Measurements from ENCODE around the gene BTBD18. TPM values are rescaled to one million over a fixed set of nuclear protein-coding genes. Genes with fewer than 3 reads are reported as not detected.

BTBD18 gene, protein sequence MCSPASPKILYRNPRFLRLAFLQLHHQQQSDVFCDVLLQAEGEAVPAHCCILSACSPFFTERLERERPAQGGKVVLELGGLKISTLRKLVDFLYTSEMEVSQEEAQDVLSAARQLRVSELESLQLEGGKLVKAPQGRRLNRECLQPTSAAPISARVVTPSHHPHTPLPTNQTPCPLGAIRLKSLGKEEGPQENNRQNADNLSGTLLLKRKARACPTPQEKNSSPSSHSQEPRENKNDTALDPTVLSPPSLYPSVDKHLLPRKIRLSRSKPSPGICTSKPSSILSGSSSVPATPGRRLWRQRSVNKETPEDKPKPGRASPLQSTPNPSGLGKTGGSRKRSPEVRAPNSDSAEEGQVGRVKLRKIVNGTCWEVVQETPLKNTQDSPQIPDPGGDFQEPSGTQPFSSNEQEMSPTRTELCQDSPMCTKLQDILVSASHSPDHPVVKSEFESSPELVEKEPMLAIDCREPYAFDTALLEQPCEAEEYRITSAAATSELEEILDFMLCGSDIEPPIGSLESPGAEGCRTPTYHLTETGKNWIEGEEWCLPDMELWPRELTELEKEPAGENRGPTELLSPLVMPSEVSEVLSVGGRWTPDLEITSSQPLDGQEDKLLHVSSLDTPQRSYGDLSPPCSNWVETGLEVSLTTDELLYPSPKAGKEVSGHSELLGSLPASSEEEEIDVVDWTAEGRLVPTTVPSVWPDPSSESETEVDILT
- total RNA-seq (2014; rRNA removed; shearing (Covaris generic)): not detected in 2 replicates

DNA sequence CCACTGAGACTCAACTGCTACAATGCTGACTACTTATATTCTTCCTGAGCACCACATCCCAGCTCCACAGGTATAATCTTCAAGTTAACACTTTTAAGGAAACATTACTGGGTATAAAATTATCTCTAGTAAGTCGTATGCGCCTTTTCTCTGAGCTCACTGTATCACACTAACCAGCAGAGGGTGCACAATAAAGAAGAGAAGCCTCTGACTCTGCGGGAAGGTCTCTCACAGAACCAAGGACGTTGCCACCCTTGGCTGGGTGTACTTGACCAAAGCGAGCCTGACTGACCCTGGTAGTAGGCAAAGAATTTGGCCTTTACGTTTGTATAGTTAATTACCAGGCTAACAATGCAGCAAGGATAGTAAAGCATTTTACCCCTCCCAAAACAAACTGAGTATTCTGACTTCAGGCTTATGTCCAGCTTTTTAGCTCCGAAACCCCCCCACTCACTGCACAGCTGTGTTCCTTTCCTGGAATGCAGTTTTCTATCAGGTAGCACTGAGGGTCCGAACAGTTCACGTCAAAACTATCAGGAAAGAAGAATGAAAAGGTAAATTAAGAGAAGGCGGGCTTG, at the start of gene BTBD18:
Gene BTBD18 (minus strand): TSS at position 144 of the 578 bp plus-strand sequence. CDS start 631 bp downstream, outside the sequence.
- DNase-seq: peak; percentile 77
- no peaks in the 10 kb centered on the region; the same call in 1 of the 2 replicates for H3K27me3 ChIP-seq (ENCODE audit: control insufficient read depth, insufficient read depth, low read length)
- H3K36me3 ChIP-seq (replicated peaks; ENCODE audit: control insufficient read depth, insufficient read depth, low read length): no peaks in the 10 kb centered on the region
- no peak within 1 kb of the TSS for H3K4me3 ChIP-seq (ENCODE audit: insufficient read depth, low read depth, low read length)

DNA sequence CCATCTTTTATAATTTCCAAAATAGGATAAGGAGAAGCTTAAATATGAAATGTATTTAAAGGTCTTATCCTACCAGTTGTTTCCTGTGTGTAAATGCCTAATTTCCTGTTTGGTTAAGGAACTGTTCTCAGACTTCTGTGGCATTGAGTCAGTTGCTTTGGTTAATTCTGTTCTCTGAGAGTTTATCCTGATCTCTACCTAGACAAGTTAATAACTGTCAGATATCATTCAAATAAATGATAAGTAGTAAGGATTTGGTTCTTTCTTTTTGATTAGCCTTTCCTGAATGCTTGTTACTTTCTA, 49.5 kb upstream of the BTBD18 start:
- Histone ChIP-seq H3K36me3 (replicated peaks; ENCODE audit: control insufficient read depth, insufficient read depth, low read length) (peaks cover 39% of the 10 kb centered on the region), H3K27me3 (ENCODE audit: control insufficient read depth, insufficient read depth, low read length) (no peaks in the 10 kb centered on the region), H3K4me3 (ENCODE audit: insufficient read depth, low read depth, low read length) (no peak overlapping the region)
- DNase-seq: no peak

DNA sequence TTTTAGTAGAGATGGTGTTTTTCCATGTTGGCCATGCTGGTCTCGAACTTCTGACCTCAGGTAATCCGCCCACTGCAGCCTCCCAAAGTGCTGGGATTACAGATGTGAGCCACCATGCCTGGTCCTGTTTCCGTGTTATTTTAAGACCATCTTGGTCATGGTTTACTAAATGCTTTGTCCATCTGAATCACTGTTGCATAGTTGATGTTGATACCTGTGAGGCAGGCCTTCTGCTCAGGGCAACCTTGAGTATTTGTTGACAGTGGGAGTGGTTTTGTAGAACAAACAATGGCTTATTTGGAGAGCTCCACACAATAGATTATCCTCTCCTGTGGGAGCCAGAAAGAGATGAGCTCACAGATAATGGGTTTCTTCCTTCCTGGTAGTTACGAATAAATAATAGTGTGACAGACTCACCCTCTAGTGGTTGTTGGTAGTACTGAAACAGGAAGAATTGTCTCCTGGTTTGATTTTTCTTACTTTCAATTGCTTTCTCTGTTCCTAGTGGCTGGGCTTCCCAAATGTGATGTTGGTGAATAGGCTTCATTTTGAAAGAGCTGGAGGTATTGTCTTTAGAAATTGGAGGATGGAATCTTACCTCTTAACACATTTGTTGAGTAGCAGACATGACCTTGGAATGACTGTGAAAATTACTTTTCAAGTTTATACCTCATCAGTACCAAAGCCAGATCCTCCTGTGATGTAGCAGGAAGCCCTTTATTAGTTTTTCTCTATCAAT, 49.0 kb upstream of the BTBD18 start:
- H3K27me3 ChIP-seq (ENCODE audit: control insufficient read depth, insufficient read depth, low read length): no peaks in the 10 kb centered on the region
- DNase-seq: peak; percentile 77
- H3K4me3 ChIP-seq (ENCODE audit: insufficient read depth, low read depth, low read length): no peak overlapping the region
- peaks cover 38% of the 10 kb centered on the region for H3K36me3 ChIP-seq (replicated peaks; ENCODE audit: control insufficient read depth, insufficient read depth, low read length)

DNA sequence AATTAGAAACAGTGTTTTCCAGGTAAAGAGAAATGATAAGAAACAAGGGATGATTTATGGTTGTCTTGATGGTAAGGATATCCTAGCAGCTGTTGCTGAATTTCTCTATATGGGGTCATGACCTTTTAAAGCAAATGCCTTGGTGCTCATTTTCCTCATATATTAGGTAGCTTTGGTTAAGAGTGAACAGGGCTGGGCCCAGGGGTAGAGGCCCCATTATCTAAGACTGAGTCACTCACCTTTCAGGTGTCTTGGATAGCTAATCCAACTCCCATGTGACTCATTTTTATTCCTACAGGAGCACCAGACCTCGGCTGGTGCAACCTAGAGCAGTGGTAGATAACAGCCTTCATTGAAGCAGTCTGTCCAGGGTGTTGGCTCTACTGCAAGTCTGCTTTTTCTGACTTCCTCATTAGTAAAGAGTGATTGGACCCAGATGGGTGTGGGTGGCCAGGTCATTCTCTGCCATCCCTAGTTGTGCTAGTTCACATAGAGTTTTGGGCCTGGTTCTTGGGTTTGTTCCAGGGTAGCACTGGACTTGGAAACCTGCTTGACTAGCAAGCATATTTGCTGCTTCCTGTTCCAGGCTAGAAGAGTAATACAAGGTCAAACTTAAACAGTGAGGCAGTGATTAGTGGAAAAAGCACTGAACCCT, 47.4 kb upstream of the BTBD18 start:
- H3K36me3 ChIP-seq (replicated peaks; ENCODE audit: control insufficient read depth, insufficient read depth, low read length): peaks cover 29% of the 10 kb centered on the region
- DNase-seq: no peak
- H3K27me3 ChIP-seq (ENCODE audit: control insufficient read depth, insufficient read depth, low read length): no peaks in the 10 kb centered on the region
- no peak overlapping the region for H3K4me3 ChIP-seq (ENCODE audit: insufficient read depth, low read depth, low read length)

DNA sequence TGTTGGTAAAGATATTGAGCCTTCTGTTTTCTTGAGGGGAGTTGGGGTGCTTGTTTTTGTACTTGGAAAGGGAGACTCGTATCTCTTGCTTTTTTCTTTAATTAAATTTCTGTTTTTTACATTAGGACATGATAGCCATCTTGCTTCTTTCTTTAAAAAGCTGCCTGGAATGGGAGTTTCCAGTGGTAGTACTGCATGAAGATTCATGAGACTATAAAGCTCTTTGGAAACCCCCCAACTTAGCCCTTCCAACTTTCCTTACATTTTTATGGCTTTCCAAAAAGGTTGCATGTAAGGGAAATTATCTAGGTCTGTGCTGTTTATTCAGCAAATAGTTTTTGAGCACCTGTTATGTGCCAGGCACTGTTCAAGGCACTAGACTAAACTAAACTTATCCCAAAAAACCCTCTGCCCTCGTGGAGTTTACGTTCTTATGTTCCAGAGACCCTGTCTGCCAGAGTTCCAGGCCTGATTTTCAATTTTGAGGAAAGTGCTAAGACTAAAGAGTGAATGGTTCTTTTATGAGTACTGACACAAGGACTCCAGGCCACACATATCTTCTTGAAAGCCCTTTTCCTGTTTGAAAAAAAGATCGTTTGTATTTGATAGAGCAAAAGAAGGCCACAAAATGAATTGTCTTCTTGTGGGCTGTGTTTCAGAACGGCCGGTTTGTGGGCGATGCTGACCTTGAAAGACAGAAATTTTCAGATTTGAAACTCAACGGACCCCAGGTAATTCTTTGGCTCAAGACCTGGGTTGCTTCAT, 41.9 kb upstream of the BTBD18 start:
- Histone ChIP-seq H3K36me3 (replicated peaks; ENCODE audit: control insufficient read depth, insufficient read depth, low read length) (peaks cover 12% of the 10 kb centered on the region), H3K4me3 (ENCODE audit: insufficient read depth, low read depth, low read length) (no peak overlapping the region), H3K27me3 (ENCODE audit: control insufficient read depth, insufficient read depth, low read length) (no peaks in the 10 kb centered on the region)
- DNase-seq: no peak

DNA sequence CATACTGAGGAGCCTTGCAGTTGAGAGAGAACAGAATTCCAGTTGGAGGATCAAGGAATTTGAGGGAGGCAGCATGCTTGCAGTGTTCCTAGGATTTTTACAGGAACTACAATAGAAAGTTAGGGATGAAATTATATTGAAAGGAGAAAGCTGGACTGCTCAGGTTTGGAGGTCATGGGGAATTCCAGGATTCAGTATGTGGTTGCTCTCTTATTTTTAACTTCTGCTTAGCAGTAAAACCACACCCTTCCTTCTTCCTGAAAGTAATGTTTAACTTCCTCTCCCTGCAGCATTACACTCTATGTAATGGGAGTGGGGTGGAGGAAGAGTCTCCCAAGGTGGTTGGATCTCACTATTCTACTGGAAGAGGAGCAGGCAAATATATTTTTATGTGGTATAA, 41.3 kb upstream of the BTBD18 start:
- no peak overlapping the region for H3K4me3 ChIP-seq (ENCODE audit: insufficient read depth, low read depth, low read length)
- no peak for DNase-seq
- H3K27me3 ChIP-seq (ENCODE audit: control insufficient read depth, insufficient read depth, low read length): no peaks in the 10 kb centered on the region
- H3K36me3 ChIP-seq (replicated peaks; ENCODE audit: control insufficient read depth, insufficient read depth, low read length): peaks cover 12% of the 10 kb centered on the region

DNA sequence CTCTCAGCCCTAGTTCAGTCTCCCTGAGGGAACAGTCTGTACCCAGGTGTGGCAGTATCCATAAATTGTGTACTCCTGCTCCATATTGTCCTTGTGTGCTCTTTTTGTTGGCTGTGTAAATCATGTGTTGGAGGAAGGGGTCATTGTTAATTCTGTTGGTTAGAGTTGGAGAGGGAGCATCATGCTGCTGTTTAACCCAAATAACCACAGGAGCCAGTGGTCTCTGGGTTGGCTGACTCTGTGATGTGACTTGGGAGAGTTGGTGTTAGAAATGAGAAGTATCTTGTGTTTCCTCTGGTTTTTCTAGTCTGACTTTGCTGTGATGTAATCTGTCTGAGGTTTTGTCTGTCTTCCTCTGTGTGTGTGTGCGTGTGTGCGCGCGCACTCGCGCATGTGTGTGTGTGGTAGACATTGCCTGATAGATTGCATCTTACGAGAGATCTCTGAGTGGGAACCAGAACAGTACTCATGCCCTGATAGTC, 40.5 kb upstream of the BTBD18 start:
- H3K27me3 ChIP-seq (ENCODE audit: control insufficient read depth, insufficient read depth, low read length): no peaks in the 10 kb centered on the region
- H3K4me3 ChIP-seq (ENCODE audit: insufficient read depth, low read depth, low read length): no peak overlapping the region
- DNase-seq: no peak
- peaks cover 12% of the 10 kb centered on the region for H3K36me3 ChIP-seq (replicated peaks; ENCODE audit: control insufficient read depth, insufficient read depth, low read length)

DNA sequence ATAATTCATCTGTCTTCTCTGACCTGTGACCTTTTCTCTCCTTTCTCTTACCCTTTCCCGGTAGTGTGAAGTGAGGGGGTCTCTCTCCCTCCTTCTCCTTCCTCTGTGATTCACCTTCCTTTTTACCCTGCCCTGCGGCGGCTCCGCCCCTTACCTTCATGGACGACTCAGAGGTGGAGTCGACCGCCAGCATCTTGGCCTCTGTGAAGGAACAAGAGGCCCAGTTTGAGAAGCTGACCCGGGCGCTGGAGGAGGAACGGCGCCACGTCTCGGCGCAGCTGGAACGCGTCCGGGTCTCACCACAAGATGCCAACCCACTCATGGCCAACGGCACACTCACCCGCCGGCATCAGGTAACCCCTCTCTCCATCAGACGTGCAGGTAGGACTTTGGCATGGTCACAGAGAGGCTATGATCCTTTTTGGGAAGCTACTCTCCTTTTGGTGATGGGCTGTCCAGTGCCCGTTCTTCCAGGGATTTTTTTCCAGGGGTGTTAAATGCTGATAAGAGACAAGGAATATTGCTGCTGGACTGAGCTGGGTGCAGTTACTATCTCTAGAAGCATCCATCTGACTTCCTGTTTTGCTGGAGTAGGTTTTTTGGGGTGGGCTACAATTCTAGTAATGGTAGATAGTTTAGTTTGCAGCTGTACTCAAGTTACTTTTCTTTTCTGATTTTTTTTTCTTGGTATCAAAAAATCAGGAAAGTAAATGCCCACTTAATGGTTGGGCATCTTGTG, 39.9 kb upstream of the BTBD18 start:
- Histone ChIP-seq H3K4me3 (ENCODE audit: insufficient read depth, low read depth, low read length) (no peak overlapping the region), H3K36me3 (replicated peaks; ENCODE audit: control insufficient read depth, insufficient read depth, low read length) (peaks cover 7% of the 10 kb centered on the region), H3K27me3 (ENCODE audit: control insufficient read depth, insufficient read depth, low read length) (no peaks in the 10 kb centered on the region)
- peak; percentile 30 for DNase-seq

DNA sequence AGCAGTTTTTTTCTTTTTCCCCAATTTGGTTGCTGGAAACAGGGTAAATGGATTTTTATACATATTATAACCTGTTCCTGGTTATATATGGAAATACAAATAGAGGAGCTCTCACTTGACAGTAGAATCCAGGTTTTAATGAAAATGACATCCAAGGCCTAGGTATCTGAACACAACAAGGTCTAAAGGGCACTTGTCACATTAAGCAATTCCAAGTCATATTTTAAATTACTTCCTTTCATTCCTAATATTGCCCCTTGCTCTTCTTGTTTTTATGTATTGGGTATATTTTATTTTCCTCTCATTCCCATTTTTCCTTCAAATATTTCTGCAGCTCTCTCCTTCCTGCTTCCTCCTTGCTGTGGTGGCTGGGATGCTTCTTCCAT, 37.1 kb upstream of the BTBD18 start:
- H3K36me3 ChIP-seq (replicated peaks; ENCODE audit: control insufficient read depth, insufficient read depth, low read length): no peaks in the 10 kb centered on the region; the same call in 1 of the 2 replicates
- DNase-seq: no peak
- H3K4me3 ChIP-seq (ENCODE audit: insufficient read depth, low read depth, low read length): no peak overlapping the region

DNA sequence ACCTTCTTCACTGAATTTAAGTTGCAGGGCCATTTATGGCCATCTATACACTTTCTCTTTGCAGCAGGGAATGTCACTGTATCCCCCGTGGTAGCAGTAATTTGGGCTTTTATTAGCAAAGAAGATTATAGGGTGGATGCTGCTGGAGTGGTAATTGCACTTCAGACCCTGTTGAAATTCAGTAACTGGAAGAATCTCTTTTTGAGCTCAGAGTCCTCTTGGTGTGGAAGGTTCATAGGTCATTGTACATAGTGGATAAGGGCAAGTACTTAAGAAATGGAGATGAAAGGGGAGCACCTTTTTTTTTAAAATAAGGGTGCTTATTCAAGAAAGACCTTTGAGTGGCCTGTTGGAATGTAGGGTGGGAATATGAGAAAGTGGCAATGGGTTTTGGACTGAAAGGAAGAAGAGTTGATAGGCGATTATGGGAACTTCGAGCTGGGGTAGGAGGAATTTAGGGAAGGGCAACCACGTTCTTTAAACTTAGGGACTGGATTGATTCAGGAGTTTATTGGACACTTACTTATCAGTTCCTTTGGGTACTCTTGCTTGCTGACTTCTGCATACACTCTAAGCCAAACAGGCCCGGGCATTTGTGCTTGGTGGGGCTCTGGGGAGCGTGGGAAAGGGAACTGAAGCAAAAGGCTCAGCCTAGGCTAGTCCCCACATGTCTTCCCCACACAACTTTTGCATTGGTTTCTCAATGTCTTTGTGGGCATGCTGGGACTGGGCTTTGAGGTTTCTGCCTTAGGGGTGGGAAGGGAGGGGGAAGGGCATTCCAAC, 36.5 kb upstream of the BTBD18 start:
- DNase-seq: peak; percentile 72
- Histone ChIP-seq H3K4me3 (ENCODE audit: insufficient read depth, low read depth, low read length) (no peak overlapping the region), H3K27me3 (ENCODE audit: control insufficient read depth, insufficient read depth, low read length) (no peaks in the 10 kb centered on the region), H3K36me3 (replicated peaks; ENCODE audit: control insufficient read depth, insufficient read depth, low read length) (no peaks in the 10 kb centered on the region; the same call in 1 of the 2 replicates)

More for the DNA sequence above, 37.1 kb upstream of the BTBD18 start:
- no peaks in the 10 kb centered on the region for H3K27me3 ChIP-seq (ENCODE audit: control insufficient read depth, insufficient read depth, low read length)

DNA sequence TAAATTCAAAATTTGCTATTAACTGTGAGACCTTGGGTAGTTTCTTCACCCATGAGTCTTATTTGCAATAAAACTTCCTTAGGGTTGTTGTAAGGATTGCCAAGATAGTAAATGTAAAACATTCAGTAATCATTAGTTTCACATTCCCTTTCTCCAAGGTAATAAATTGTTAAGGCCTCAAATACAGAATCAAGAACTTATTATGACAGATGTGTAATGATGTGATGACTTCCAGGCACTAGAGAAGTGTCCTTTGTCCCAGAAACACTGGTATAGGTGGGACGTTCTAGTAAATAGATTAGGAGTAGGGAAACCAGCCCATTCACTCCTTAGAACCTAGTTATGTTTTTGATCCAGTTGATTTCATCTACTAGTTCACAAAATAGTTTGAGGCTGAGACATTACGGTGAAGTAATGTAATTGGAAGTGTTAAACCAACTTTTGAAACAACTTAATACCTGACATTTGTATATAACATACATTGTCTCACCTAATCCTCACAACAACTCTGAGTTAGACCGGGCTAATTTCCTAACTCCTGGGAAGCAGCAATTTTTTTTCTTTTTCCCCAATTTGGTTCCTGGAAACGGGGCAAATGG, 35.5 kb upstream of the BTBD18 start:
- Histone ChIP-seq H3K27me3 (ENCODE audit: control insufficient read depth, insufficient read depth, low read length) (no peaks in the 10 kb centered on the region), H3K36me3 (replicated peaks; ENCODE audit: control insufficient read depth, insufficient read depth, low read length) (no peaks in the 10 kb centered on the region; the same call in 1 of the 2 replicates), H3K4me3 (ENCODE audit: insufficient read depth, low read depth, low read length) (no peak overlapping the region)
- no peak for DNase-seq

DNA sequence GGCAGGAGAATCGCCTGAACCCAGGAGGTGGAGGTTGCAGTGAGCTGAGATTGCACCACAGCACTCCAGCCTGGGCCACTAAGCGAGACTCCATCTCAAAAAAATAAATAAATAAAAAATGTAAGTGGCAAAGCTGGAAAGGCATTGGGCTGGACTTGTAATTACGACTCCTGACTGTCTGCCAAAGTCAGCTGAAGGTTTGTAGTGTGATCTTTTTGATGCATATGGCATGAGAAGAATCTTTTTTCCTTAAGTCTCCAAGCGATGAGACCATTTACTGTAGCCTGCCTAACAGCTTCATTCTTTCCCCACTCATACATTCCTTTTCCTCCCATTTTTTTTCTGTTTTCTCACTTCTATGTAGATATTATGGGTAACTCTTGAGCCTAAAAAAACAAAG, 34.8 kb upstream of the BTBD18 start:
- Histone ChIP-seq H3K27me3 (ENCODE audit: control insufficient read depth, insufficient read depth, low read length) (no peaks in the 10 kb centered on the region), H3K4me3 (ENCODE audit: insufficient read depth, low read depth, low read length) (no peak overlapping the region), H3K36me3 (replicated peaks; ENCODE audit: control insufficient read depth, insufficient read depth, low read length) (no peaks in the 10 kb centered on the region; the same call in 1 of the 2 replicates)
- no peak for DNase-seq
